SJCRH30 (cell line): Measurements from ENCODE around the gene CDC14A. TPM values are rescaled to one million over a fixed set of nuclear protein-coding genes. Genes with fewer than 3 reads are reported as not detected.

ENCODE experiments used
- total RNA-seq: library from RNA; depleted of rRNA; stranded (reverse); fragments of >200 nt; shearing (Covaris generic); gene quantifications from 2 replicates; pipeline ENCODE4 v1.2.3, GENCODE V29; 2014; rRNA removed

The CDC14A gene
- total RNA-seq, 1 experiment from 2014 or later: 12.2 TPM

Other genes with a start within 250 kb of the CDC14A start
- 17.7 and 22.0 TPM in 2 replicates for gene SASS6, start 219.6 kb upstream of the CDC14A start, total RNA-seq
- 21.1 and 28.8 TPM in 2 replicates for gene TRMT13, start 219.3 kb upstream of the CDC14A start, total RNA-seq
- 0.13 and 0.43 TPM in 2 replicates for gene LRRC39, start 174.2 kb upstream of the CDC14A start, total RNA-seq
- 8.2 and 8.5 TPM in 2 replicates for gene DBT, start 102.7 kb upstream of the CDC14A start, total RNA-seq
- 38.4 and 41.0 TPM in 2 replicates for gene RTCA, start 86.3 kb upstream of the CDC14A start, total RNA-seq
- not detected in 2 replicates for gene GPR88, start 185.6 kb downstream of the CDC14A start, total RNA-seq